22Rv1 (cell line): Measurements from ENCODE around the gene HIVEP3.

Experiments
- H3K27ac ChIP-seq: fragments of 450-650 bp; 2 replicates; pipeline ENCODE4 v1.5.1; 2017
- ZFX ChIP-seq: fragments of 450-650 bp; IDR thresholded peaks from 2 replicates; pipeline ENCODE4 v1.6.1; 2017; ENCODE audit warnings: antibody characterized with exemption, borderline replicate concordance
- TF ChIP-seq, protein P1 (sequence below): fragments of 450-650 bp; IDR thresholded peaks from 2 replicates; pipeline ENCODE4 v1.5.1; 2017; ENCODE audit warnings: mild to moderate bottlenecking

HIVEP3 gene

GRCh38 chr1:41592451-41593125, 326.1 kb downstream of the HIVEP3 start:
- TF ChIP-seq, protein P1, sequence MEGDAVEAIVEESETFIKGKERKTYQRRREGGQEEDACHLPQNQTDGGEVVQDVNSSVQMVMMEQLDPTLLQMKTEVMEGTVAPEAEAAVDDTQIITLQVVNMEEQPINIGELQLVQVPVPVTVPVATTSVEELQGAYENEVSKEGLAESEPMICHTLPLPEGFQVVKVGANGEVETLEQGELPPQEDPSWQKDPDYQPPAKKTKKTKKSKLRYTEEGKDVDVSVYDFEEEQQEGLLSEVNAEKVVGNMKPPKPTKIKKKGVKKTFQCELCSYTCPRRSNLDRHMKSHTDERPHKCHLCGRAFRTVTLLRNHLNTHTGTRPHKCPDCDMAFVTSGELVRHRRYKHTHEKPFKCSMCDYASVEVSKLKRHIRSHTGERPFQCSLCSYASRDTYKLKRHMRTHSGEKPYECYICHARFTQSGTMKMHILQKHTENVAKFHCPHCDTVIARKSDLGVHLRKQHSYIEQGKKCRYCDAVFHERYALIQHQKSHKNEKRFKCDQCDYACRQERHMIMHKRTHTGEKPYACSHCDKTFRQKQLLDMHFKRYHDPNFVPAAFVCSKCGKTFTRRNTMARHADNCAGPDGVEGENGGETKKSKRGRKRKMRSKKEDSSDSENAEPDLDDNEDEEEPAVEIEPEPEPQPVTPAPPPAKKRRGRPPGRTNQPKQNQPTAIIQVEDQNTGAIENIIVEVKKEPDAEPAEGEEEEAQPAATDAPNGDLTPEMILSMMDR: no peak
- no peak for TF ChIP-seq ZFX
- no peak overlapping the region for H3K27ac ChIP-seq

GRCh38 chr1:41591891-41592290, 326.8 kb downstream of the HIVEP3 start:
- no peak for TF ChIP-seq ZFX
- TF ChIP-seq, protein P1: no peak

GRCh38 chr1:41590331-41590730, 328.4 kb downstream of the HIVEP3 start:
- no peak for TF ChIP-seq ZFX
- TF ChIP-seq, protein P1: no peak
- H3K27ac ChIP-seq: no peak overlapping the region

More at GRCh38 chr1:41591891-41592290, 326.8 kb downstream of the HIVEP3 start:
- H3K27ac ChIP-seq: no peak overlapping the region

DNA sequence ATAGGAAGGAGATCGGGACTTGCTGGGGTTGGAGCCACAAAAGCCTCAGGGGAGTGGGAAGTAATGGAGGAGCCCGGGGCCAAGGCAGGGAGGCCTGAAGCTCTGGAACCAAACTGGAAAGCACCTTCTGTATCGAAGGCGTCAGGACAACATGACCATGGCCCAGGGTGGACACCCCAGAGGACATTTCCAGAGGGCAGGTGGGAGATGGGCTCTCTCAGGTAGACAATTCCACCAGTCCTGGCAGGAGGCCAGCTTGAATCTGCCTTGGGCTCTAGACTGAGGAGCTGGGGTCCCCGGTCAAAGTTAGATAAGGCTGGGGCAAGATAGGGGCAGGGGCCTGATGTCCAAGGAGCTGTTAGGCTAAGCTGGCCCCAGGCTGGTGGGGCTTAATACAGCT, 329.3 kb downstream of the HIVEP3 start:
- TF ChIP-seq, protein P1: no peak
- TF ChIP-seq ZFX: no peak

DNA sequence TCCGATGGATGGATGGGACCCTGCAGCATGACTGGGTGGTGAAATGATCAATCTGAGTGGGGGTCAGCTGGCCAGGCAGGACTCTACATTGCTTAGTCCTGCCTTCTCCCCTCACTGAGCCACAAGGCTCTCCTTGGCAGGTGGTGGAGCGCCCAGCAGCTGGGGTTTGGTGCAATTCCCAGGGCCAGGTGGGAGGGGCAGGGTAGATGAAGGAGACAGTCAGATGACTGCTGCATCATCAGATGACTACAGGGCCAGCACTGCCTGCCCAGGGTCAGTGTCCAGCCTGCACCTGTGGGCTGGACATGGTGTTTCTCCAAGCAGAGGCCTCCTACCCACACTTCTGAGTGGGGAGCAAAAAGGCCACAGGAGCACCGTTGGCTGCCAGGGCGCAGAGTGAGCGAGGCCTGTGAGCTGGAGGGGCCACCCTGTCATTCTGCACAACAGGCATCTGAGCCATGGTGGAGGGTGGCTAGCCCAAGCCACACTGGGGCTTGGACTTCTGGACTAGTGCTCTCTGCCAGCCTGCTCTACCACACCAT, 330.3 kb downstream of the HIVEP3 start:
- no peak overlapping the region for H3K27ac ChIP-seq

More for the DNA sequence above, 329.3 kb downstream of the HIVEP3 start:
- no peak overlapping the region for H3K27ac ChIP-seq

GRCh38 chr1:41587791-41588190, 330.9 kb downstream of the HIVEP3 start:
- TF ChIP-seq ZFX: no peak
- TF ChIP-seq, protein P1: no peak
- H3K27ac ChIP-seq: no peak overlapping the region

More for the DNA sequence above, 330.3 kb downstream of the HIVEP3 start:
- TF ChIP-seq, protein P1: no peak
- TF ChIP-seq ZFX: no peak

GRCh38 chr1:41586230-41586629, 332.5 kb downstream of the HIVEP3 start:
- no peak overlapping the region for H3K27ac ChIP-seq
- TF ChIP-seq, protein P1: no peak
- TF ChIP-seq ZFX: no peak
